IMR-90 (cell line): ENCODE results near the gene RNASE4. TPM values are rescaled to one million over a fixed set of nuclear protein-coding genes. Genes with fewer than 3 reads are reported as not detected.

Source experiments
- ATAC-seq: fragments of 200-7000 bp; cut with Tn5 transposase; 2 replicates; pipeline ENCODE4 v1.9.1; 2020; ENCODE audit warnings: low read depth, mild to moderate bottlenecking, moderate library complexity
- BruUV-seq: library from RNA; stranded (reverse); fragments of 400-500 nt; replicated peaks from 2 replicates; lab custom pipeline; 2021; lab: Mats Ljungman, UMichigan
- CTCF ChIA-PET: fragments of 300-600 bp; formaldehyde crosslinking; extraction: SDS; loops from one replicate; lab custom pipeline; 2021; ENCODE audit warnings: antibody characterized with exemption; lab: Yijun Ruan, JAX
- POLR2A ChIA-PET: fragments of 300-600 bp; sonication (Branson Sonifier 250); formaldehyde crosslinking; loops from one replicate; lab custom pipeline; 2022; ENCODE audit warnings: antibody characterized with exemption; ENCODE audit not compliant: unreplicated experiment; lab: Charles Lee
- DNase-seq: peaks from one replicate; pipeline ENCODE4 v3.0.0; 2013
- H2AFZ ChIP-seq: replicated peaks from 2 replicates; pipeline ENCODE3; 2013; ENCODE audit warnings: low read length, mild to moderate bottlenecking; ENCODE audit not compliant: poor library complexity
- H2AK5ac ChIP-seq: 2 replicates; pipeline ENCODE4 v1.6.1; 2013; ENCODE audit warnings: low read depth, low read length, inconsistent platforms
- H2AK9ac ChIP-seq: replicated peaks from 2 replicates; pipeline ENCODE3; 2013; ENCODE audit warnings: mild to moderate bottlenecking, low read depth, low read length, moderate library complexity; ENCODE audit not compliant: poor library complexity
- H2BK120ac ChIP-seq: 2 replicates; pipeline ENCODE4 v1.6.1; 2013; ENCODE audit warnings: low read depth, low read length, inconsistent platforms
- H2BK15ac ChIP-seq: 3 replicates; pipeline ENCODE4 v1.6.1; 2013; ENCODE audit warnings: low read depth, low read length, inconsistent platforms
- H2BK20ac ChIP-seq: 2 replicates; pipeline ENCODE4 v1.6.1; 2013; ENCODE audit warnings: low read depth, mild to moderate bottlenecking, inconsistent platforms, low read length, moderate library complexity
- H2BK5ac ChIP-seq: 2 replicates; pipeline ENCODE4 v1.6.1; 2013; ENCODE audit warnings: mild to moderate bottlenecking, low read depth, low read length, inconsistent platforms; ENCODE audit not compliant: poor library complexity, severe bottlenecking
- H3K14ac ChIP-seq: replicated peaks from 2 replicates; pipeline ENCODE4 v1.6.1; 2013; ENCODE audit warnings: low read depth, low read length, inconsistent platforms
- H3K18ac ChIP-seq: 2 replicates; pipeline ENCODE4 v1.6.1; 2013; ENCODE audit warnings: low read depth, low read length, control low read depth
- H3K23ac ChIP-seq: 2 replicates; pipeline ENCODE4 v1.6.1; 2013; ENCODE audit warnings: low read depth, low read length, inconsistent platforms
- H3K27ac ChIP-seq: 2 replicates; pipeline ENCODE4 v1.5.1; 2013; ENCODE audit warnings: mild to moderate bottlenecking, control low read depth, low read length; ENCODE audit not compliant: insufficient read depth
- H3K27me3 ChIP-seq: 2 replicates; pipeline ENCODE4 v1.6.1; 2013; ENCODE audit warnings: low read length; ENCODE audit not compliant: control insufficient read depth, insufficient read depth
- H3K36me3 ChIP-seq: 2 replicates; pipeline ENCODE4 v1.6.1; 2013; ENCODE audit warnings: low read length, mixed read lengths; ENCODE audit not compliant: control insufficient read depth, insufficient read depth
- H3K4ac ChIP-seq: 2 replicates; pipeline ENCODE4 v1.6.1; 2013; ENCODE audit warnings: low read depth, low read length, inconsistent platforms
- H3K4me1 ChIP-seq: 2 replicates; pipeline ENCODE4 v1.6.1; 2013; ENCODE audit warnings: low read length, mixed read lengths; ENCODE audit not compliant: control insufficient read depth, insufficient read depth
- H3K4me2 ChIP-seq: 2 replicates; pipeline ENCODE4 v1.6.1; 2013; ENCODE audit warnings: low read depth, mild to moderate bottlenecking, control low read depth, low read length, moderate library complexity
- H3K4me3 ChIP-seq: 2 replicates; pipeline ENCODE4 v1.5.1; 2013; ENCODE audit warnings: low read depth, mild to moderate bottlenecking, control low read depth, low read length, moderate library complexity; ENCODE audit not compliant: insufficient read depth
- H3K56ac ChIP-seq: 2 replicates; pipeline ENCODE4 v1.6.1; 2013; ENCODE audit warnings: low read length, inconsistent platforms; ENCODE audit not compliant: insufficient read depth; ENCODE audit errors: extremely low read depth
- H3K79me1 ChIP-seq, 2 experiments: 2 replicates each; pipeline ENCODE4 v1.6.1; 2013; ENCODE audit warnings: low read length in 2 of 2, inconsistent platforms in 1 of 2, low read depth in 1 of 2
- H3K9ac ChIP-seq: 2 replicates; pipeline ENCODE4 v1.6.1; 2013; ENCODE audit warnings: low read depth, low read length, control low read depth
- H3K9me1 ChIP-seq: 2 replicates; pipeline ENCODE4 v1.6.1; 2013; ENCODE audit warnings: low read length, inconsistent platforms; ENCODE audit not compliant: insufficient read depth
- H3K9me3 ChIP-seq: 2 replicates; pipeline ENCODE4 v1.6.1; 2013; ENCODE audit warnings: low read length; ENCODE audit not compliant: control insufficient read depth, insufficient read depth
- H4K20me1 ChIP-seq: 2 replicates; pipeline ENCODE4 v1.6.1; 2013; ENCODE audit warnings: low read length, inconsistent platforms; ENCODE audit not compliant: insufficient read depth
- H4K5ac ChIP-seq: 2 replicates; pipeline ENCODE4 v1.6.1; 2013; ENCODE audit warnings: mild to moderate bottlenecking, low read depth, low read length, control low read depth
- H4K8ac ChIP-seq, 2 experiments: 2 replicates each; pipeline ENCODE4 v1.6.1; 2013; ENCODE audit warnings: low read depth in 2 of 2, low read length in 2 of 2, control low read depth in 1 of 2, inconsistent platforms in 1 of 2
- H4K91ac ChIP-seq: 2 replicates; pipeline ENCODE4 v1.6.1; 2013; ENCODE audit warnings: low read depth, low read length, inconsistent platforms; ENCODE audit not compliant: insufficient read depth
- CEBPB ChIP-seq: IDR thresholded peaks from 2 replicates; pipeline ENCODE4 v1.6.1; 2012; ENCODE audit warnings: low read depth, low read length, improper control_type of control experiment
- CHD1 ChIP-seq: IDR thresholded peaks from 2 replicates; pipeline ENCODE4 v1.6.1; 2012; ENCODE audit warnings: low read depth, low read length, improper control_type of control experiment
- FOS ChIP-seq: fragments of 150-350 bp; IDR thresholded peaks from 2 replicates; pipeline ENCODE4 v1.6.1; 2016; ENCODE audit warnings: low read depth, low read length
- MAFK ChIP-seq: IDR thresholded peaks from 2 replicates; pipeline ENCODE4 v1.6.1; 2012; ENCODE audit warnings: low read depth, low read length, improper control_type of control experiment
- MAZ ChIP-seq: IDR thresholded peaks from 2 replicates; pipeline ENCODE4 v1.6.1; 2012; ENCODE audit warnings: low read depth, mild to moderate bottlenecking, low read length, improper control_type of control experiment, moderate library complexity, borderline replicate concordance
- NFE2L2 ChIP-seq: fragments of 150-350 bp; IDR thresholded peaks from 2 replicates; pipeline ENCODE4 v1.6.1; 2016; ENCODE audit warnings: low read depth, mild to moderate bottlenecking, low read length
- POLR2A ChIP-seq: IDR thresholded peaks from 2 replicates; pipeline ENCODE4 v1.6.1; 2012; ENCODE audit warnings: mild to moderate bottlenecking, low read depth, low read length
- RAD21 ChIP-seq: IDR thresholded peaks from 2 replicates; pipeline ENCODE4 v1.6.1; 2012; ENCODE audit warnings: low read length, improper control_type of control experiment
- RCOR1 ChIP-seq: IDR thresholded peaks from 2 replicates; pipeline ENCODE4 v1.6.1; 2012; ENCODE audit warnings: mild to moderate bottlenecking, low read length, improper control_type of control experiment; ENCODE audit not compliant: insufficient replicate concordance
- RFX5 ChIP-seq: IDR thresholded peaks from 2 replicates; pipeline ENCODE4 v1.8.0; 2012; ENCODE audit warnings: low read depth, mild to moderate bottlenecking, low read length, moderate library complexity
- SMC3 ChIP-seq: fragments of 150-350 bp; IDR thresholded peaks from 2 replicates; pipeline ENCODE4 v1.6.1; 2016; ENCODE audit warnings: low read depth, mild to moderate bottlenecking, antibody characterized with exemption, low read length, moderate library complexity
- WGBS, 2 experiments: methylation state at CpG; one replicate each; pipeline versions ENCODE4 v1.1.5 to v1.1.7; 2013; ENCODE audit warnings: missing lambda C conversion rate in 2 of 2; ENCODE audit not compliant: insufficient read length in 1 of 2; ENCODE audit errors: extremely low coverage in 2 of 2; 5-methylcytosine and 5-hydroxymethylcytosine counted together
- dilution Hi-C: fragments of 300-500 bp; cut with HindIII; formaldehyde crosslinking; loops from one replicate; pipeline ENCODE4 v1.14.3; 2018; ENCODE audit warnings: low sequenced_read_pairs; ENCODE audit not compliant: unreplicated experiment
- in situ Hi-C: fragments of 300-500 bp; cut with MboI; formaldehyde crosslinking; loops from 3 replicates; pipeline ENCODE4 v1.14.3; 2019; ENCODE audit warnings: low sequenced_read_pairs, inconsistent platforms, mixed read lengths
- intact Hi-C: fragments of 100-400 bp; cut with micrococcal nuclease; formaldehyde crosslinking; loops from 2 replicates; pipeline ENCODE4 v1.10.0; 2022
- polyA plus RNA-seq, 3 experiments: library from polyadenylated mRNA; depleted of rRNA; stranded (reverse); fragments of >200 nt; gene quantifications; 2 replicates each; pipeline ENCODE4 v1.2.3, GENCODE V29; 2012; ENCODE audit warnings: low replicate concordance in 1 of 3
- total RNA-seq: library from RNA; depleted of rRNA; stranded (reverse); fragments of >200 nt; gene quantifications from 2 replicates; pipeline ENCODE4 v1.2.3, GENCODE V29; 2012
- TF ChIP-seq, protein P1 (sequence below): fragments of 150-350 bp; IDR thresholded peaks from 2 replicates; pipeline ENCODE4 v1.6.1; 2016; ENCODE audit warnings: low read depth, mild to moderate bottlenecking, low read length, moderate library complexity, borderline replicate concordance
- TF ChIP-seq, protein P2 (sequence below): fragments of 150-350 bp; IDR thresholded peaks from 2 replicates; pipeline ENCODE4 v1.6.1; 2017; ENCODE audit warnings: mild to moderate bottlenecking, antibody characterized with exemption, low read length, low read depth

Gene RNASE4
- total and polyA plus RNA-seq, 2 of the 4 experiments (the other 2 are of a cell fraction) = 10.4 to 11.6 TPM

DNA sequence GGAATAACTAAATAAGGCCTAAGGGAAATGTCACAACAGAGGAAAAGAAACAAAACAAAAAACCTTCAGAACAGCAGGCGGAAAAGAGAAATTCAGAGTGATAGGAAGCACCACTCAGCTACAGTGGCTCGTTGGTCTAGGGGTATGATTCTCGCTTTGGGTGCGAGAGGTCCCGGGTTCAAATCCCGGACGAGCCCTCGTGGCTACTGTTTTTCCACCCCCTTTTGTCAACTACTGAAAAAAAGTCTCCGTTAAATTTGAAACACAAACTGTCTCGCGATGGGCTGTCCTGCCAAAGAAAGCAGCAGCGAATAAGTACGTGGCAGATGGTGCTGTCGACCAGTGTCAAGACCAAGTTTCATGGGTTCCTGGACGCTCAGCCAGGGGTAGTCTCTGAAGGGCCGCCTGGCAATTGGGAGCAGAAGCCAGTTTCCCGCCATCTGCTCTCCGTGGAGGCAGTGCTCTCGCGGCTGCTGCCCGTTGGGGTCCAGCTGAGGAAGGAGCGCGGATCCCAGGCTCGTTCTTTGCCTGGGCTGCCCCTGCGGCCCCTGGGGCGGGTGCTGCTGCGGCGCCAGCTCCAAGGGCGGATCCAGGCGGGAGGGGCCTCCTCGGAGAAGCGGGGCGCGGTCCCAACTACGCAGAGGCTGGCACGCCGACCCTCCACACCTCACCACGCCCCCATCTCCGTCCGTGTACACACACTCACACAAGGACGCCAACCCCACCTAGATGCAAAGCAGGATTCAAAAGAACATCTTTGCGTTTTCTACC is at the start of gene RNASE4 (continued):
- no peak for TF ChIP-seq NFE2L2
- peak; percentile 72; the same call in 1 of the 2 replicates for TF ChIP-seq POLR2A
- no peak for TF ChIP-seq RCOR1
- peak; percentile 58; the same call in 1 of the 2 replicates for TF ChIP-seq MAZ
- TF ChIP-seq SMC3 = no peak
- no peak for TF ChIP-seq RAD21
- peak; percentile 73 for TF ChIP-seq FOS

DNA sequence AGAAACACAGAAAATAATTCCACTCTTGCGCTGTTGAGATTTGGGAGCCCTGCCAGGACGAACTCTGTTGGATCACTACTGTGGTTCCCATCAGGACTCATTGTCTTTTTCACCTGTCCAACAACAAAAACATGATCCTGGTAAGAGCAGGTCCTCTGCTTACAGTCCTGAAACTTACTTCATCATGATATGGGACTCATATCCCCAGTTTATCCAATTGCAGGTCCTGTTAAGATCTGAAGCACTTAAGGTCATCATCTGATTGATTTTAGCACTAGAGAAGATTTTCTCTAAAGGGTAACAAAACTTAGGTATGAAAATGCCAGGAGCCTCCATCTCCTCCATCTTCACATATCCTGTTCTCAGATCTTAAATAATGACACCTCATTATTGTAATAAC is 42.8 kb upstream of the RNASE4 start, which contains the start of gene OR6S1:
Gene OR6S1 (minus strand): TSS at position 101 of the 400 bp plus-strand sequence. CDS start 0 bp downstream, at position 101.
- Histone ChIP-seq H3K9me1 (no peaks in the 10 kb centered on the region), H3K27ac (no peak within 1 kb of the TSS), H2BK20ac (no peak within 1 kb of the TSS), H3K4me2 (no peak within 1 kb of the TSS), H3K14ac (no peak within 1 kb of the TSS), H3K18ac (no peak within 1 kb of the TSS), H3K27me3 (no peaks in the 10 kb centered on the region), H2BK120ac (no peak within 1 kb of the TSS), H3K9ac (no peak within 1 kb of the TSS), H3K4me1 (no peaks in the 10 kb centered on the region), H3K9me3 (no peaks in the 10 kb centered on the region), H3K23ac (no peak within 1 kb of the TSS), H2BK5ac (no peak within 1 kb of the TSS), H3K56ac (no peak within 1 kb of the TSS), H3K4me3 (no peak within 1 kb of the TSS), H4K5ac (no peak within 1 kb of the TSS), H4K91ac (no peak within 1 kb of the TSS), H2AFZ (no peak within 1 kb of the TSS), H3K36me3 (no peaks in the 10 kb centered on the region), H2AK5ac (no peak within 1 kb of the TSS), H3K79me1 (no peaks in the 10 kb centered on the region), H4K20me1 (no peaks in the 10 kb centered on the region), H4K8ac (no peak within 1 kb of the TSS), H2BK15ac (no peak within 1 kb of the TSS), H3K4ac (no peak within 1 kb of the TSS), H2AK9ac (no peak within 1 kb of the TSS)
- no CpG with 5 or more reads among the region's 2 CpGs for WGBS, 2 experiments
- ChIA-PET POLR2A (no interaction called here), CTCF (no interaction called here)
- DNase-seq (no peak), ATAC-seq (no peak)
- intact Hi-C loops = no loop called here
- in situ Hi-C loops = no loop called here
- BruUV-seq = no TSS peak
- dilution Hi-C loops = no loop called here
- TF ChIP-seq NFE2L2 (no peak), RCOR1 (no peak), MAZ (no peak), POLR2A (no peak), MAFK (no peak), RFX5 (no peak), FOS (no peak), CEBPB (no peak), RAD21 (no peak), CHD1 (no peak)
- TF ChIP-seq, protein P1, sequence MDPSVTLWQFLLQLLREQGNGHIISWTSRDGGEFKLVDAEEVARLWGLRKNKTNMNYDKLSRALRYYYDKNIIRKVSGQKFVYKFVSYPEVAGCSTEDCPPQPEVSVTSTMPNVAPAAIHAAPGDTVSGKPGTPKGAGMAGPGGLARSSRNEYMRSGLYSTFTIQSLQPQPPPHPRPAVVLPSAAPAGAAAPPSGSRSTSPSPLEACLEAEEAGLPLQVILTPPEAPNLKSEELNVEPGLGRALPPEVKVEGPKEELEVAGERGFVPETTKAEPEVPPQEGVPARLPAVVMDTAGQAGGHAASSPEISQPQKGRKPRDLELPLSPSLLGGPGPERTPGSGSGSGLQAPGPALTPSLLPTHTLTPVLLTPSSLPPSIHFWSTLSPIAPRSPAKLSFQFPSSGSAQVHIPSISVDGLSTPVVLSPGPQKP = no peak
- TF ChIP-seq, protein P2, sequence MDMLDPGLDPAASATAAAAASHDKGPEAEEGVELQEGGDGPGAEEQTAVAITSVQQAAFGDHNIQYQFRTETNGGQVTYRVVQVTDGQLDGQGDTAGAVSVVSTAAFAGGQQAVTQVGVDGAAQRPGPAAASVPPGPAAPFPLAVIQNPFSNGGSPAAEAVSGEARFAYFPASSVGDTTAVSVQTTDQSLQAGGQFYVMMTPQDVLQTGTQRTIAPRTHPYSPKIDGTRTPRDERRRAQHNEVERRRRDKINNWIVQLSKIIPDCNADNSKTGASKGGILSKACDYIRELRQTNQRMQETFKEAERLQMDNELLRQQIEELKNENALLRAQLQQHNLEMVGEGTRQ = no peak
